OCI-LY1 (cell line): ENCODE results near the gene RHAG.

Experiments
- EZH2 ChIP-seq: fragments of 200-600 bp; sonication (generic), shearing (Covaris generic); IDR thresholded peaks from 2 replicates; pipeline ENCODE4 v1.8.0; 2017; ENCODE audit warnings: borderline replicate concordance, mixed run types, mild to moderate bottlenecking, antibody characterized with exemption, low read length, moderate library complexity, mixed read lengths
- TF ChIP-seq, protein P1 (sequence below): fragments of 200-600 bp; sonication (generic), shearing (Covaris generic); IDR thresholded peaks from 2 replicates; pipeline ENCODE4 v1.5.1; 2017; ENCODE audit warnings: mild to moderate bottlenecking, antibody characterized with exemption, low read length, moderate library complexity, mixed read lengths

GRCh38 chr6:49635480-49635879 is 1.2 kb downstream of the RHAG start:
- TF ChIP-seq, protein P1, sequence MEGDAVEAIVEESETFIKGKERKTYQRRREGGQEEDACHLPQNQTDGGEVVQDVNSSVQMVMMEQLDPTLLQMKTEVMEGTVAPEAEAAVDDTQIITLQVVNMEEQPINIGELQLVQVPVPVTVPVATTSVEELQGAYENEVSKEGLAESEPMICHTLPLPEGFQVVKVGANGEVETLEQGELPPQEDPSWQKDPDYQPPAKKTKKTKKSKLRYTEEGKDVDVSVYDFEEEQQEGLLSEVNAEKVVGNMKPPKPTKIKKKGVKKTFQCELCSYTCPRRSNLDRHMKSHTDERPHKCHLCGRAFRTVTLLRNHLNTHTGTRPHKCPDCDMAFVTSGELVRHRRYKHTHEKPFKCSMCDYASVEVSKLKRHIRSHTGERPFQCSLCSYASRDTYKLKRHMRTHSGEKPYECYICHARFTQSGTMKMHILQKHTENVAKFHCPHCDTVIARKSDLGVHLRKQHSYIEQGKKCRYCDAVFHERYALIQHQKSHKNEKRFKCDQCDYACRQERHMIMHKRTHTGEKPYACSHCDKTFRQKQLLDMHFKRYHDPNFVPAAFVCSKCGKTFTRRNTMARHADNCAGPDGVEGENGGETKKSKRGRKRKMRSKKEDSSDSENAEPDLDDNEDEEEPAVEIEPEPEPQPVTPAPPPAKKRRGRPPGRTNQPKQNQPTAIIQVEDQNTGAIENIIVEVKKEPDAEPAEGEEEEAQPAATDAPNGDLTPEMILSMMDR, result no peak
- TF ChIP-seq EZH2, result no peak
